ACC112 (cell line): ENCODE data around the gene SPAG6.
"Not testable (repeated sequence)": the region's sequence is repeated elsewhere in the genome, so short reads cannot be mapped to it uniquely, and the experiment has no call there.

Experiments used
- H2AFZ ChIP-seq: fragments of 200-600 bp; sonication (generic); one replicate; pipeline ENCODE4 v1.6.0; 2017; ENCODE audit warnings: antibody characterized with exemption, low read length; ENCODE audit not compliant: unreplicated experiment
- H3K27ac ChIP-seq: fragments of 200-600 bp; sonication (generic); 2 replicates; pipeline ENCODE4 v1.5.1; 2014; ENCODE audit warnings: low read depth, mild to moderate bottlenecking, antibody characterized with exemption, low read length, moderate library complexity
- H3K27me3 ChIP-seq: fragments of 200-600 bp; sonication (generic); 2 replicates; pipeline ENCODE4 v1.6.1; 2014; ENCODE audit warnings: mild to moderate bottlenecking, antibody characterized with exemption, low read length, moderate library complexity, mixed read lengths; ENCODE audit not compliant: insufficient read depth
- H3K36me3 ChIP-seq: fragments of 200-600 bp; sonication (generic); 2 replicates; pipeline ENCODE4 v1.6.1; 2016; ENCODE audit warnings: mild to moderate bottlenecking, antibody characterized with exemption, low read length, moderate library complexity, mixed read lengths; ENCODE audit not compliant: insufficient read depth
- H3K4me1 ChIP-seq: fragments of 200-600 bp; sonication (generic); one replicate; pipeline ENCODE4 v1.6.1; 2016; ENCODE audit warnings: low read length, mixed read lengths; ENCODE audit not compliant: insufficient read depth, unreplicated experiment, control insufficient read depth
- H3K4me3 ChIP-seq: fragments of 200-600 bp; sonication (generic); 2 replicates; pipeline ENCODE4 v1.5.1; 2014; ENCODE audit warnings: mild to moderate bottlenecking, low read depth, low read length
- H3K79me2 ChIP-seq: fragments of 200-600 bp; sonication (generic); one replicate; pipeline ENCODE4 v1.6.0; 2016; ENCODE audit warnings: low read length; ENCODE audit not compliant: control insufficient read depth, unreplicated experiment, insufficient read depth

The SPAG6 gene

DNA sequence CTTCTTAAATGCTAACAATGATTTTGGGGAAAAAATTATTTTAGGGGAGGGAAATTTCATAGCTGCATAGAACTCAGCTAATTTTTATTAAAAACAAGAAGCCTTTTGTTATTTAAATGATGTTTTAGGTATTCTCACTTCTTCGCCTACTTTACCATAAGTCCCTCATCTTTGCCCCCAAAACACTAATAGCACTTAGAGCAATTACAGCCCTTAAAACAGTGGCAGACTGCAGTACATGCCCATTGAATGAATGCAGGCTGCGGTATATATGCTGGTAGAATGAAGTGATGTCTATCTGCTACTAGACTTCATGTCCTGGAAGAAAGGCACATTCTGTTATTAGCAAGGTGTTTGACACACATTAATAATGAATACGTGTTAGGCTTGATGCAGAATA, 2.9 kb upstream of the SPAG6 start:
- H3K27me3 ChIP-seq, result peaks cover 89% of the 10 kb centered on the region
- H3K27ac ChIP-seq, result no peak overlapping the region
- no peak overlapping the region for H3K4me3 ChIP-seq

DNA sequence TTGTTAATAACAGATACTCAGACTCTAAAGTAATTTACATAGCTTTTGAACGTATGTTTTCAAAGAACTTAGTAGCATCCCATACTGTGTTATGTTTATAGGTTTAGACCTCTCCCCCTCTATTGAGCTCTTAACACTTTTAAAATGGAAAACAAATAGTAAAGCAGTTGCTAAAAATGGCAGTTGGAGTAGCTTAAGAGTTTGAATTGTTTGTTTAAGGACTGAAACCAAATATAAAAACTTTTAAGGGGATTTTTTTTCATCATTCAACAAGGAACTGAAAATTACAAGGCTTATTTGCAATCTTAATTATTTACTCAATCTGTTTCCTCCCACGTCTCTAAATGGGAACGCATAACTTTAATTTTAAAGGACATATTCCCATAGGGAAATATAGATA, 1.6 kb upstream of the SPAG6 start:
- Histone ChIP-seq H2AFZ (no peak overlapping the region), H3K27ac (no peak overlapping the region), H3K27me3 (peaks cover 89% of the 10 kb centered on the region)

More for the DNA sequence above, 2.9 kb upstream of the SPAG6 start:
- Histone ChIP-seq H3K79me2 (no peaks in the 10 kb centered on the region), H3K36me3 (no peaks in the 10 kb centered on the region), H2AFZ (no peak overlapping the region), H3K4me1 (no peaks in the 10 kb centered on the region)

DNA sequence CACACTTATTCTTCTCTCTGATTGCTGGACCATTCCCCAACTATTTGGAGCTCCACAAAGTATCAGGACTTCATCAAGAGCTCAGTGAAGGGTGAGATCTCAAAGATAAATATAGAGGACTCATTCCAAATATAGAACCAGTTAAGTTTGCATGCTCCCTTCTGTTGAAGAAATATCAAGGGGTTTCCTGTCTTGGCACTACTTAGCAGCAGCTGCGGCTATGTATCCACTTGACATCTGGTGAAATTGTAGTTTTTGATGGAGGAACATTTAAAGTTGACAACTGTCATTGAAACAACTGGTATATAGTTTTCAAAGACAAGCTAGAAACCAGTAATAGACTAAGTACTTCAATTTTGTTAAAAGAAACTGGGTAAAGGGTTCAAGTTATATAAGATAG, 1.0 kb upstream of the SPAG6 start:
- H3K79me2 ChIP-seq, result no peaks in the 10 kb centered on the region
- no peak overlapping the region for H3K4me3 ChIP-seq
- no peak overlapping the region for H3K27ac ChIP-seq
- no peak overlapping the region for H2AFZ ChIP-seq
- peaks cover 87% of the 10 kb centered on the region for H3K27me3 ChIP-seq
- no peaks in the 10 kb centered on the region for H3K4me1 ChIP-seq
- H3K36me3 ChIP-seq, result no peaks in the 10 kb centered on the region

More for the DNA sequence above, 1.6 kb upstream of the SPAG6 start:
- no peaks in the 10 kb centered on the region for H3K36me3 ChIP-seq
- H3K4me1 ChIP-seq, result no peaks in the 10 kb centered on the region
- H3K4me3 ChIP-seq, result no peak overlapping the region
- H3K79me2 ChIP-seq, result no peaks in the 10 kb centered on the region

DNA sequence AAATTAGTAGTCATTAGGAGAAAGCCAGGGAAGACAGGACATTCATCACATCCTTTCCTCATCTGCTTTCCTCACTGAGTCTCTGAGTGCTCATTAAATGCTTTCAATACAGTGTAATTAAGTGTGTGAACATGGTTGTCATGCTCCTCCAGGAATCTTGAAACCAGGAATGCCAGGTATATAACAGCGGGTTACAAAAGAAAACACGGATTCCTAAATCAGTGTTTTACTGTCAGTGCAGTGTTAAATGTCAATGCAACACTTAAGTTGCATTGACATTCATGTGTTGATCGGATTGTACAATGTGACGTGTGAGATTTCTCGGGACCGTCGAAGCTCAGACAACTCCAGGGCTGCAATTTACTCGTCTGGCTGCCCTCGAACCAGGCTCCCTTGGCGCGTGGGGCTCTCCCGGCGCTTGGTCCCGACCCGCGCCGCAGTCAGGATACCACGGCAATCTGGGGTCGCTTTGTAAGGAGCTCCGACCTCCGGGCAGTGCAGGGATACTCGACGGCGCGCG, 455 bp upstream of the SPAG6 start:
- no peak overlapping the region for H2AFZ ChIP-seq
- H3K4me1 ChIP-seq, result no peaks in the 10 kb centered on the region
- no peaks in the 10 kb centered on the region for H3K79me2 ChIP-seq
- peaks cover 82% of the 10 kb centered on the region for H3K27me3 ChIP-seq
- H3K36me3 ChIP-seq, result no peaks in the 10 kb centered on the region
- no peak overlapping the region for H3K4me3 ChIP-seq
- H3K27ac ChIP-seq, result no peak overlapping the region

DNA sequence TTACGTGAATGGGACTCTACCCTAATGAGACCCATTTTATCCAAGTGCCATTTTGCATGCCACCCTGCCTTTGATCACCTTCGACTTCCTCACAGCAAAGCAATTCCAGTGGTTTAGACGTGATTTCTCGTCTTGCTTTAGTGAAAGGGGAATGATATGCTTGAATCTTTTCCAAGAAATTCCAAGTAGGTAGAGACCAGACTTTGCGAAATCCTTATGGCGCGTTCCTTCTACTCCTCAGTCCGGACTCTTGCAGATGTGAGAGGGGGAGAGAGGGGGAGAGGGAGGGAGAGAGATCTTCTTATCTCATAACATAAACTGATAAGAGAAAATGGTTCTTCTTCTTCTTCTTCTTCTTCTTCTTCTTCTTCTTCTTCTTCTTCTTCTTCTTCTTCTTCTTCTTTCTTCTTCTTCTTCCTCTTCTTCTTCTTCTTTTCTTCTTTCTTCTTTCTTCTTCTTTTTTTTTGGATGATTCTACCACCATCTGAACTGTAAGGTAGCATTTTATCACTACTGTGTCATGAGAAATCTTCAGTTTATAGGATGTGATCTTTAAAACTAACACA, 883 bp downstream of the SPAG6 start:
- Histone ChIP-seq H3K27me3 (peaks cover 79% of the 10 kb centered on the region), H3K4me3 (no peak overlapping the region), H2AFZ (no peak overlapping the region), H3K79me2 (no peaks in the 10 kb centered on the region), H3K36me3 (no peaks in the 10 kb centered on the region), H3K4me1 (no peaks in the 10 kb centered on the region), H3K27ac (no peak overlapping the region)

DNA sequence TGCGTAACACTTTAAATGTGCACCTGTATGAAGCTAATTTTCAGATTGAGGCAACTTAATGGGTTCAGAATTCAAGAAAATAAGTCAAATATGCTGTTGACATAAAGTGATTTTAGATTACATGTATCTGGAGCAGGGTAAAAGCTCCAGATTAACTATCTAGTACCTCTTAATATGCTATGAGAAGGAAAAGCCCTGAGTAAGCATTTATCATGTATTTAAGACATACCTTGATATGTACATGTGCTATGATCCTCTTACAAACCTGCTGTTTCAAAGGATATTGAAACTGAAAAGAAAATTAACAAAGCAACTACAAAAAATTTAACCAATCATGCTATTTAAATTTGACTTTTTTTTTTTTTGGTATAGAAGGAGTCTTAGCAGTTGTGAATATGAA, 4.5 kb downstream of the SPAG6 start:
- Histone ChIP-seq H2AFZ (no peak overlapping the region), H3K36me3 (no peaks in the 10 kb centered on the region)

DNA sequence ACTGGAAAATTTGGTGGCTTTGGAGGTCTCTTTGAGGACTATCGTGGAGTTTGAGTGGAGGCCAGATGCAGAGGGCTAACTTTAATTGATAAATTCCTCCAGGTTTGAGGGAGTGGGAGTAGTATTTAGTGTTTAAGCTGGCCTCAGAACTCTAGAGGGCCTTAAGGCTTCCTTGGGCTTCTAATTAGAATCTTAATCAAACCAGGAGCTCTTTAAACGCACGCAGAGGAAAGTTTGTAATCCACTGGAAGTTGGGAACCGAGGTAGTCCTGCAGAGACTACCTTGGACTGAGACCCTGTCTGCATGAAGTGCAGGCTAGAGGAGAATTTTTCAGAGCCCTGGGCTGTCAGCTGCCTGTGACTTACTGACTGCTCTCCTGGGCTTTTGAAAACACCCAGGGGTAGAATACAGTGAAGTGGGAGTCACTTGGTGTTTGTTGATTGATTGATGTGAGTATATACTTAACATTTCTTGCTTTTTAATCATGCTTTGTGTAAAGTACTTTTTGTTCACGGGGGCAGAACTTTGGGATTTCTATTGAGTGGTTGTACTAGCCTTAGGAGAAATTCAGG, 5.9 kb downstream of the SPAG6 start:
- no peak overlapping the region for H3K4me3 ChIP-seq
- H3K27me3 ChIP-seq, result peaks cover 28% of the 10 kb centered on the region
- no peaks in the 10 kb centered on the region for H3K4me1 ChIP-seq

More for the DNA sequence above, 4.5 kb downstream of the SPAG6 start:
- Histone ChIP-seq H3K4me3 (no peak overlapping the region), H3K4me1 (no peaks in the 10 kb centered on the region), H3K27ac (no peak overlapping the region), H3K79me2 (no peaks in the 10 kb centered on the region), H3K27me3 (peaks cover 43% of the 10 kb centered on the region)

DNA sequence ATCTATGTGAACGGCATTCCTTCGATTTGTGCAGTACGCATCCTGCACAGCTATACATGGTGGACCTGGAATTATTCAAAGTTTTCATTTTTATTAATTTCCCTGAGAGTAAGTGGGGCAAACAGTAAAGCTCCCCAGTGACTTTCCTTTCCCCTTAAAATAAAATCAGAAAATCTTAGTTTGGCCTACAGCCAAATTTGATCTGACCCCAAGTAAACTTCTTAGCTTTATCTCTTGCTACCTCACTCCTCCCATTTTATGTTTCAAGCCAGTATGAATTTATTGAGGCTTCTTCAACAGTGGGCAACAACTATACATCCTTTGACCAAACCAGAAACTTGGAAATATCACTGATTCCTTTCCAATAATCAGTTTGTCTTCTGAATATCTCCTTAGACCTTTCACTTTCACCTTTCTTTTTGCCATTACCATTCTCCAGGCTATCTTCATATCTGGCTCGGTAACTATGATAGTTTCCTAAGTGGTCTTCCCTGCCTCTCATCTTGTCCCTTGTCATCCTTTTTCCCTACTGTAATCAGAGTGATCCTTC, 11.1 kb downstream of the SPAG6 start:
- Histone ChIP-seq H3K79me2 (no peaks in the 10 kb centered on the region), H3K4me3 (no peak overlapping the region), H3K27me3 (no peaks in the 10 kb centered on the region; the same call in 1 of the 2 replicates), H3K36me3 (no peaks in the 10 kb centered on the region), H3K4me1 (no peaks in the 10 kb centered on the region), H3K27ac (no peak overlapping the region), H2AFZ (no peak overlapping the region)

More for the DNA sequence above, 5.9 kb downstream of the SPAG6 start:
- no peaks in the 10 kb centered on the region for H3K79me2 ChIP-seq
- H2AFZ ChIP-seq, result no peak overlapping the region
- H3K36me3 ChIP-seq, result no peaks in the 10 kb centered on the region
- no peak overlapping the region for H3K27ac ChIP-seq

DNA sequence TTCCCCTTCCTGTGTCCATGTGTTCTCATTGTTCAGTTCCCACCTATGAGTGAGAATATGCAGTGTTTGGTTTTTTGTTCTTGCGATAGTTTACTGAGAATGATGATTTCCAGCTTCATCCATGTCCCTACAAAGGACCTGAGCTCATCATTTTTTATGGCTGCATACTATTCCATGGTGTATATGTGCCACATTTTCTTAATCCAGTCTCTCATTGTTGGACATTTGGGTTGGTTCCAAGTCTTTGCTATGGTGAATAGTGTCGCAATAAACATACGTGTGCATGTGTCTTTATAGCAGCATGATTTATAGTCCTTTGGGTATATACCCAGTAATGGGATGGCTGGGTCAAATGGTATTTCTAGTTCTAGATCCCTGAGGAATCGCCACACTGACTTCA, 12.5 kb downstream of the SPAG6 start:
- not testable (repeated sequence) for H3K4me1 ChIP-seq, H3K4me3 ChIP-seq, H3K27me3 ChIP-seq, H2AFZ ChIP-seq, H3K36me3 ChIP-seq, H3K27ac ChIP-seq, H3K79me2 ChIP-seq

DNA sequence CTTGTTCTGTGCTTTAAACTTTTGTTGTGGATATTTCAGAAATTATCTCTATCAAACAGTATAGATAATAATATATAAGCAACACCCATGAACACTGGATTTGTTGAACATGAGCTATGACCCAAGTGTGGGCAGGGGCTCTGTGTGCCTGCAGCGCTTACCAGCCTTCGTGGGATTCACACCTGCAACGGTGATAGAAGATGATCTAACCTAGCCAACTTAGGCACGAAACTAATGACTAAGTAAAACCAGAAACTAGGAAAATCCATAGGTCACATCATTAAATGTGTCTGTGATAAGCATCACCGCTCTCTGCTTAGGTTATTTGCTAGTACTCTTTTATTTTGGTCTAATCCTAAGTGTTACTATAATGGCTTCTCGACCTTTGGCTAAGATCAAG, 18.0 kb downstream of the SPAG6 start:
- no peaks in the 10 kb centered on the region for H3K27me3 ChIP-seq
- H2AFZ ChIP-seq, result no peak overlapping the region
- H3K4me1 ChIP-seq, result no peaks in the 10 kb centered on the region
- no peaks in the 10 kb centered on the region for H3K79me2 ChIP-seq
- no peaks in the 10 kb centered on the region for H3K36me3 ChIP-seq
- H3K4me3 ChIP-seq, result no peak overlapping the region
- no peak overlapping the region for H3K27ac ChIP-seq
